ENCODE data around the gene MOK. TPM values are rescaled to one million over a fixed set of nuclear protein-coding genes. Genes with fewer than 3 reads are reported as not detected.
"Not testable (repeated sequence)": the region's sequence is repeated elsewhere in the genome, so short reads cannot be mapped to it uniquely, and the experiment has no call there.

Gene MOK
- total RNA-seq, 1 donor from 2014 or later: 7.6 TPM

GRCh38 chr14:102317564-102318248 lies 12.7 kb upstream of the MOK start:
- DNase-seq: peak; percentile 72
- intact Hi-C loops (cut with micrococcal nuclease): loop anchor here (2.0 to 10.0 kb wide), 9 partner anchors 135 to 1017 kb away; partner anchors contain the start of genes EIF5, PPP2R5C and RCOR1
- Mint-ChIP-seq H3K4me3 (peak overlapping the region; percentile 99), H3K9me3 (no peaks in the 10 kb centered on the region), H3K27ac (peak overlapping the region; percentile 97), H3K36me3 (ENCODE audit: low read depth) (peaks cover 2% of the 10 kb centered on the region), H3K27me3 (peaks cover 2% of the 10 kb centered on the region), H3K4me1 (peaks cover 54% of the 10 kb centered on the region)

DNA sequence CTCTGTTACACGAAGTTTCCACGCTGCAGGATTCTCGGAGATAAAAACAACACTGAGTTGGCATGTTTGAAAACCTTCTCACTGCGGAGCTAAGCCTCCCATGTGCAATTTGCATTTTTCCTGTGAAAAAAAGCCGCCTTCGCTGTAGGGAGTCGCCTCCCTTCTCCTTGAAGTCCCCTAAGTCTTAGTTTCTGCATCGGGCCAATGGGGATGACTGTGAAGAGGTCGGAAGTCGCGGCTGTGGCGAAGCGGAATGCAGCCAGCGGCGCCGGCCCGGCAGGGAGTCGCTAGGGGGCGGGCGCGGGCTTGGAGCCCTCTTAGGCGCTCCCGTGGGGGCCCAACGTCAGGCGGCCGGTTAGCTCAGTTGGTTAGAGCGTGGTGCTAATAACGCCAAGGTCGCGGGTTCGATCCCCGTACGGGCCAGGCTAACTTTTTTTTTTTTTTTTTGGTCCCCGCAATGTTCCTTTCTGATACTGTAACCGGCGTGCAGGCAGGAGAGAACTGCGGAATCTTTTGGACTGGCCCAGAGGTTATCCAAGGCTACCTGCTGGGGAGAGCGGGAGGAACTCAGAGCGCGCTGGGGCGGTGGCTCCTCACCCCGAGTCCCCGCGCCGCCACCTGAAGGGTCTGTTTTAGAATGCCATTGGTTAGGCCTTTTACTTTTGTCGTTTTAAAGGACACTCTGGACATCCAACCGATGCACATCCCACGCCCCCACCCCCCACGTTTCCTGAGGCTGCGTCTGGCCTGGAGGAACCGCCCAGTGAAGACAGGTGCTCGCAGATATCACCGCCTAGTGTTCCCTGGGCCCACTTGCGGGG lies 12.0 kb upstream of the MOK start:
- Mint-ChIP-seq H3K27ac (peak overlapping the region; percentile 97), H3K9me3 (no peaks in the 10 kb centered on the region), H3K27me3 (peaks cover 2% of the 10 kb centered on the region), H3K4me1 (peaks cover 54% of the 10 kb centered on the region), H3K4me3 (peak overlapping the region; percentile 99), H3K36me3 (ENCODE audit: low read depth) (peaks cover 2% of the 10 kb centered on the region)
- peak; percentile 99 for DNase-seq
- intact Hi-C loops (cut with micrococcal nuclease): loop anchor here (1.0 to 10.0 kb wide), 10 partner anchors 45 to 1018 kb away; partner anchors contain the start of genes CINP, EIF5, PPP2R5C and RCOR1

DNA sequence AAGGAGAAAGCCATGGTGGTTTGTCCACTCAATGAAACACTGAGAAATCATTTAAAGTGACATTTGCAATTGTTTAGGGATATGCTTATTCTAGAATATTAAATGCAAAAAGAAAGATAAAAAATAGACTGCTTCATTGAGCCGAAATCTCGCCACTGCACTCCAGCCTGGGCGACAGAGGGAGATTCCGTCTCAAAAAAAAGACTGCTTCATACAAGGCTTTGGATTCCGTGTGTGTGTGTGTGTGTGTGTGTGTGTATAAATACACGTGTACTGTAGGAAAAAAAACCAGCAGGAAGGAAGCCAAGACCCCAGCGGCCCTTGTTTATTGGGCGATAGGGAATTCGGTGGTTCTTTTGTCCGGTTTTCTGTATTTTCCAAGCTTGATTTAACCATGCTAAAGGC lies 11.4 kb upstream of the MOK start:
- Mint-ChIP-seq H3K27ac (peak overlapping the region; percentile 97), H3K4me1 (peaks cover 51% of the 10 kb centered on the region), H3K36me3 (ENCODE audit: low read depth) (no peaks in the 10 kb centered on the region), H3K9me3 (no peaks in the 10 kb centered on the region), H3K4me3 (peak overlapping the region; percentile 99), H3K27me3 (peaks cover 2% of the 10 kb centered on the region)
- intact Hi-C loops (cut with micrococcal nuclease): loop anchor here (1.0 to 10.0 kb wide), 10 partner anchors 46 to 1018 kb away; partner anchors contain the start of genes CINP, EIF5, PPP2R5C and RCOR1
- DNase-seq: peak; percentile 81

- Mint-ChIP-seq H3K27me3 (peaks cover 2% of the 10 kb centered on the region), H3K4me3 (peak overlapping the region; percentile 83), H3K36me3 (ENCODE audit: low read depth) (no peaks in the 10 kb centered on the region), H3K9me3 (no peaks in the 10 kb centered on the region), H3K27ac (peak overlapping the region; percentile 42), H3K4me1 (peaks cover 46% of the 10 kb centered on the region)
- DNase-seq: no peak
- intact Hi-C loops (cut with micrococcal nuclease): loop anchor here (2.0 to 10.0 kb wide), 8 partner anchors 133 to 1020 kb away; partner anchors contain the start of genes EIF5, HSP90AA1, PPP2R5C and RCOR1
Observed at GRCh38 chr14:102315121-102315520, 10.2 kb upstream of the MOK start.

- peak; percentile 95 for DNase-seq
- Mint-ChIP-seq H3K9me3 (no peaks in the 10 kb centered on the region), H3K27me3 (peaks cover 2% of the 10 kb centered on the region), H3K4me1 (peaks cover 45% of the 10 kb centered on the region), H3K4me3 (peak overlapping the region; percentile 83), H3K36me3 (ENCODE audit: low read depth) (no peaks in the 10 kb centered on the region), H3K27ac (peak overlapping the region; percentile 42)
- intact Hi-C loops (cut with micrococcal nuclease): loop anchor here (1.0 to 10.0 kb wide), 10 partner anchors 9 to 1020 kb away; partner anchors contain the start of genes EIF5, HSP90AA1, MOK and PPP2R5C
Observed at GRCh38 chr14:102314242-102315011, 9.5 kb upstream of the MOK start.

- Mint-ChIP-seq H3K27me3 (peaks cover 20% of the 10 kb centered on the region), H3K4me1 (peaks cover 8% of the 10 kb centered on the region), H3K9me3 (no peaks in the 10 kb centered on the region), H3K4me3 (peak overlapping the region; percentile 31), H3K27ac (no peak overlapping the region), H3K36me3 (ENCODE audit: low read depth) (peaks cover 3% of the 10 kb centered on the region)
- intact Hi-C loops (cut with micrococcal nuclease): no loop called here
- DNase-seq: no peak
Observed at GRCh38 chr14:102303664-102304063, 1.3 kb downstream of the MOK start.

DNA sequence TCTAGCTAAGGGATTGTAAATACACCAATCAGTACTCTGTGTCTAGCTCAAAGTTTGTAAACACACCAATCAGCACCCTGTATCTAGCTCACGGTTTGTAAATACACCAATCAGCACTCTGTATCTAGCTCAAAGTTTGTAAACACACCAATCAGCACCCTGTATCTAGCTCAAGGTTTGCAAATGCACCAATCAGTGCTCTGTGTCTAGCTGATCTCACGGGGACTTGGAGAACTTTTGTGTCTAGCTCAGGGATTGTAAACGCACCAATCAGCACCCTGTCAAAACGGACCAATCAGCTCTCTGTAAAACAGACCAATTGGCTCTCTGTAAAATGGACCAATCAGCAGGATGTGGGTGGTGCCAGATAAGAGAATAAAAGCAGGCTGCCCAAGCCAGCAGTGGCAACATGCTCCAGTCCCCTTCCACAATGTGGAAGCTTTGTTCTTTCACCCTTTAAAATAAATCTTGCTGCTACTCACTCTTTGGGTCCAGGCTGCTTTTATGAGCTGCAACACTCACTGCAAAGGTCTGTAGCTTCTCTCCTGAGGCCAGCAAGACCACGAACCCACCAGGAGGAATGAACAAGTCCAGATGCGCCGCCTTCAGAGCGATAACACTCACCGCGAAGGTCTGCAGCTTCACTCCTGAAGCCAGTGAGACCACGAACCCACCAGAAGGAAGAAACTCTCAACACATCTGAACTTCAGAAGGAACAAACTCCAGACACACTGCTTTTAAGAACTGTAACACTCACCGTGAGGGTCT lies 6.5 kb downstream of the MOK start:
- intact Hi-C loops (cut with micrococcal nuclease); H3K9me3 Mint-ChIP-seq; H3K27ac Mint-ChIP-seq; H3K4me3 Mint-ChIP-seq; H3K36me3 Mint-ChIP-seq (ENCODE audit: low read depth); DNase-seq; H3K4me1 Mint-ChIP-seq: not testable (repeated sequence)
- H3K27me3 Mint-ChIP-seq: peaks cover 10% of the 10 kb centered on the region

DNA sequence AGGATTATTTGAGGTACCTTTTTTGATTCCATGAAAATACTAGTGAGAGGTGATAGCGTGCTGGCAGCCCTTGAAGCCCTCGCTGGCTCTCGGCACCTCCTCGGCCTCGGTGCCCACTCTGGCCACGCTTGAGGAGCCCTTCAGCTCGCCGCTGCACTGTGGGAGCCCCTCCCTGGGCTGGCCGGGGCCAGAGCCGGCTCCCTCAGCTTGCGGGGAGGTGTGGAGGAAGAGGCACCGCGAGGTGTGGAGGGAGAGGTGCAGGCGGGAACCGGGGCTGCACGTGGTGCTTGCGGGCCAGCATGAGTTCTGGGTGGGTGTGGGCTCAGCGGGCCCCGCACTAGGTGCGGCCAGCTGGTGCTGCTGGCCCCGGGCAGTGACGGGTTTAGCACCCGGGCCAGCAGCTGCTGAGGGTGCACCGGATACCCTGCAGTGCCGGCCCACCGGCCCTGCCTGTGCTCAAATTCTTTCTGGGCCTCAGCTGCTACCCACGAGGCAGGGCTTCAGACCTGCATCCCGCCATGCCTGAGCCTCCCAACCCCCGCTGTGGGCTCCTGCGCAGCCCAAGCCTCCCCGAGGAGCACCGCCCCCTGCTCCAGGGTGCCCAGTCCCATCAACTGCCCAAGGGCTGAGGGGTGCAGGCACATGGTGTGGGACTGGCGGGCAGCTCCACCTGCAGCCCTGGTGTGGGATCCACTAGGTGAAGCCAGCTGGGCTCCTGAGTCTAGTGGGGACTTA lies 7.4 kb downstream of the MOK start:
- Mint-ChIP-seq H3K27me3 (peaks cover 2% of the 10 kb centered on the region), H3K4me1 (no peaks in the 10 kb centered on the region), H3K9me3 (no peaks in the 10 kb centered on the region), H3K36me3 (ENCODE audit: low read depth) (no peaks in the 10 kb centered on the region), H3K4me3 (no peak overlapping the region), H3K27ac (no peak overlapping the region)
- DNase-seq: no peak
- intact Hi-C loops (cut with micrococcal nuclease): no loop called here

- no peak for DNase-seq
- Mint-ChIP-seq H3K27me3 (peaks cover 2% of the 10 kb centered on the region), H3K27ac (no peak overlapping the region), H3K9me3 (no peaks in the 10 kb centered on the region), H3K4me1 (no peaks in the 10 kb centered on the region), H3K4me3 (no peak overlapping the region), H3K36me3 (ENCODE audit: low read depth) (no peaks in the 10 kb centered on the region)
- intact Hi-C loops (cut with micrococcal nuclease): no loop called here
Observed at GRCh38 chr14:102295270-102295669, 9.7 kb downstream of the MOK start.

DNA sequence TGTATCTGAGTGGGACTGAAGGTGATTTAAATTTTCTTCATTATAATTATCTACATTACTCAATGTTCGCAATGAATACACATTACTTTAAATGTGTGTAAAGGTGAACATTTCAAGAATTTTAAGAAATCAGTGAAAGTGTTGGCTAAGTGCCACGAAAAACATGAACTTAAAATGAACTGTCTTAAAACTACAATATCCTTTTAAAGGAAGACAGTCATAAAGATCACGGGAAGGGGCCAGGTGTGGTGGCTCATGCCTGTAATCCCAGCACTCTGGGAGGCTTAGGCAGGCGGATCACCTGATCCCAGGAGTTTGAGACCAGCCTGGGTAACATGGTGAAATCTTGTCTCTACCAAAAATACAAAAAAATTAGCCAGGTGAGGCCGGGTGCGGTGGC lies 11.2 kb downstream of the MOK start:
- no peak for DNase-seq
- Mint-ChIP-seq H3K27me3 (peaks cover 2% of the 10 kb centered on the region), H3K4me3 (no peak overlapping the region), H3K27ac (no peak overlapping the region), H3K4me1 (no peaks in the 10 kb centered on the region), H3K9me3 (no peaks in the 10 kb centered on the region), H3K36me3 (ENCODE audit: low read depth) (no peaks in the 10 kb centered on the region)
- intact Hi-C loops (cut with micrococcal nuclease): no loop called here

DNA sequence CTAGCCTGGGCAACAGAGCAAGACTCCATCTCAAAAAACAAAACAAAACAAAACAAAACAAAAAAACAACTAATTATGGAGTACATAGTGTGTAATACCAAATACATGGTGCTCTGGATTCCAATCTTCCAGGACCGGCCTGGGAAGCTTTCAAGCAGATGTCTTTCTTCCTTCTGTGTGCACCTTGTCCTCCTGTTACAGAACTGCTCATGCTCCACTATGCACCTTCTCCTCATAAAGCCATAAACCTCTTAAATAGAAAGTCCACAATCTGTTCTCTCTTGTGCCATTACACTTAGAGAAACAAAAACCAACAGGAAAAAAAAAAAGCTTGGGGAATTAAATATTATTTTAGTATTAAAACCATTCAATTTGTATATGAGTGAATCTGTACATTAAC lies 12.5 kb downstream of the MOK start:
- H3K27ac Mint-ChIP-seq: no peak overlapping the region

DNA sequence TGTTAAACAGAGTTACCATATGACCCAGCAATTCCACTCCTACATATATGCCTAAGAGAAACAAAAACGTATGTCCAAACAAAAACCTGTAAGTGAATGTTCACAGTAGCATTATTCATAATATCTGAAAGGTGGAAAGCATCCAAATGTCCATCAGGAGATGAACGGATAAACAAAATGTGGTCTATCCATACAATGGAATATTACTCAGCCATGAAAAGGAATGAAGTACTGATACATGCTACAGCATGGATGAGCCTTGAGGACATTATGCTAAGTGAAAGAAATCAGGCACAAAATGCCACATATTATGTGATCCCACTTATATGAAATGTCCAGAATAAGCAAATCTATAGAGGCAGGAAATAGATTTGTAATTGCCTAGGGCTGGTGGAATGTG lies 16.8 kb downstream of the MOK start:
- no peak overlapping the region for H3K4me3 Mint-ChIP-seq
- intact Hi-C loops (cut with micrococcal nuclease): no loop called here
- H3K36me3 Mint-ChIP-seq (ENCODE audit: low read depth): no peaks in the 10 kb centered on the region
- no peaks in the 10 kb centered on the region for H3K27me3 Mint-ChIP-seq
- H3K27ac Mint-ChIP-seq: no peak overlapping the region
- H3K4me1 Mint-ChIP-seq: no peaks in the 10 kb centered on the region
- DNase-seq: no peak
- H3K9me3 Mint-ChIP-seq: peaks cover 4% of the 10 kb centered on the region

More for the DNA sequence above, 12.5 kb downstream of the MOK start:
- H3K27me3 Mint-ChIP-seq: peaks cover 2% of the 10 kb centered on the region
- H3K4me3 Mint-ChIP-seq: no peak overlapping the region
- H3K36me3 Mint-ChIP-seq (ENCODE audit: low read depth): no peaks in the 10 kb centered on the region
- peaks cover 4% of the 10 kb centered on the region for H3K9me3 Mint-ChIP-seq
- DNase-seq: no peak
- H3K4me1 Mint-ChIP-seq: no peaks in the 10 kb centered on the region
- intact Hi-C loops (cut with micrococcal nuclease): no loop called here
